ENCODE measurements around the gene ANKRD55. TPM values are rescaled to one million over a fixed set of nuclear protein-coding genes. Genes with fewer than 3 reads are reported as not detected.

The ANKRD55 gene
- total RNA-seq, 2 experiments from 2014 or later: 14.1 to 14.6 TPM

GRCh38 chr5:56176155-56176798 lies 56.9 kb downstream of the ANKRD55 start:
- H3K9me3 Mint-ChIP-seq: no peaks in the 10 kb centered on the region
- H3K36me3 Mint-ChIP-seq (ENCODE audit: low read depth): no peaks in the 10 kb centered on the region
- CTCF ChIA-PET: interaction anchor here (1.1 kb wide), 1 partner anchor 25 kb away, joined by 4 read pairs; no protein-coding TSS in a partner anchor
- intact Hi-C loops (cut with micrococcal nuclease): no loop called here
- no peak overlapping the region for H3K4me3 Mint-ChIP-seq
- H3K27ac Mint-ChIP-seq: no peak overlapping the region
- no peaks in the 10 kb centered on the region for H3K27me3 Mint-ChIP-seq (ENCODE audit: low read depth)
- DNase-seq: no peak
- peaks cover 38% of the 10 kb centered on the region for H3K4me1 Mint-ChIP-seq (ENCODE audit: low read depth)

DNA sequence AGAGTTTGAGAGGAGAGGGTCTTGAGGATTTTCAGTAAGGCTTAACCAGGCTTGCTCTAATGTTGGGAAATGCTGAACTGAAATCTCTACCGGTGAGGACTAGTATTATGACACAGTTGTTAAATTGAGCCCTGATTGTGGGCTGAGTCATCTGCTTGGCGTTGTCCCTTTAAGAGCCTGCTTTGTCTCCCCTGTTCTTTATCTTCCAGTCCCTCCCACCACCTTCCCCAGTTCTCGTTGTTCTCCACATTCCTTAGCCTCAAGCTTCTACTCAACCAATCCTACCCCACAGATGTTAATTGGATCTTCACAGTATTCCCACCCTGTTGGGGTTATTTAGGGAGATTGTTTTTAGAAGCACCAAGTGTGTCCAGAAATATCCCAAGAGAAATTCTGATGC lies 57.6 kb downstream of the ANKRD55 start:
- peaks cover 44% of the 10 kb centered on the region for H3K4me1 Mint-ChIP-seq (ENCODE audit: low read depth)
- CTCF ChIA-PET: interaction anchor here (1.1 kb wide), 1 partner anchor 26 kb away, joined by 4 read pairs; no protein-coding TSS in a partner anchor
- DNase-seq: peak; percentile 44
- no peaks in the 10 kb centered on the region for H3K9me3 Mint-ChIP-seq
- H3K27ac Mint-ChIP-seq: no peak overlapping the region
- no peak overlapping the region for H3K4me3 Mint-ChIP-seq
- intact Hi-C loops (cut with micrococcal nuclease): no loop called here
- no peaks in the 10 kb centered on the region for H3K27me3 Mint-ChIP-seq (ENCODE audit: low read depth)
- no peaks in the 10 kb centered on the region for H3K36me3 Mint-ChIP-seq (ENCODE audit: low read depth)

DNA sequence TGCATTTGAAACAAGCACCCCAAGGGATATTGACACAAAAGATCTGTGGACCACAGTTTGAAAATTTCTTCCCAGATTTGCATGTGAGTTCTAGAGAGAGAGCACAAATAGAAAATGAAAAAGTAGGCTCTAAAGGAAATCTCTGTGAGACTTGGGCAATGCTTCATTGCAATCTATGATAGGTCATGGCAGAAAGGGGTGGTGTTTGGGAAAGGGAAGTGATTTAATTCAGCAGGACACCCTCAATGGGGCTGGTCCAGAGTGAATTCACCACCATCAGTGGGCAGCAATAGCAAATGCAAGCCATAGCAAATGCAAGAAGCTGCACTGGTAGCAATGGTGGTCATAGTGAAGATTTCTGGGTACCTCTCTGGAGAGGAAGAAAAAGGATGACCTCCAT lies 58.1 kb downstream of the ANKRD55 start:
- Mint-ChIP-seq H3K27me3 (ENCODE audit: low read depth) (no peaks in the 10 kb centered on the region), H3K27ac (no peak overlapping the region), H3K36me3 (ENCODE audit: low read depth) (no peaks in the 10 kb centered on the region), H3K4me3 (no peak overlapping the region), H3K9me3 (no peaks in the 10 kb centered on the region), H3K4me1 (ENCODE audit: low read depth) (peaks cover 47% of the 10 kb centered on the region)
- DNase-seq: no peak
- CTCF ChIA-PET: no interaction called here
- intact Hi-C loops (cut with micrococcal nuclease): no loop called here

GRCh38 chr5:56172241-56172640 lies 60.9 kb downstream of the ANKRD55 start:
- no peak for DNase-seq
- H3K9me3 Mint-ChIP-seq: no peaks in the 10 kb centered on the region
- H3K27me3 Mint-ChIP-seq (ENCODE audit: low read depth): no peaks in the 10 kb centered on the region
- CTCF ChIA-PET: interaction anchor here (0.7 kb wide), 2 partner anchors 19 to 30 kb away, joined by 3 read pairs; no protein-coding TSS in a partner anchor
- H3K4me3 Mint-ChIP-seq: peak overlapping the region; percentile 1
- intact Hi-C loops (cut with micrococcal nuclease): loop anchor here (1.0 kb wide), 3 partner anchors 12 to 78 kb away; no protein-coding TSS in a partner anchor
- no peaks in the 10 kb centered on the region for H3K36me3 Mint-ChIP-seq (ENCODE audit: low read depth)
- H3K4me1 Mint-ChIP-seq (ENCODE audit: low read depth): peaks cover 69% of the 10 kb centered on the region
- peak overlapping the region; percentile 76 for H3K27ac Mint-ChIP-seq

DNA sequence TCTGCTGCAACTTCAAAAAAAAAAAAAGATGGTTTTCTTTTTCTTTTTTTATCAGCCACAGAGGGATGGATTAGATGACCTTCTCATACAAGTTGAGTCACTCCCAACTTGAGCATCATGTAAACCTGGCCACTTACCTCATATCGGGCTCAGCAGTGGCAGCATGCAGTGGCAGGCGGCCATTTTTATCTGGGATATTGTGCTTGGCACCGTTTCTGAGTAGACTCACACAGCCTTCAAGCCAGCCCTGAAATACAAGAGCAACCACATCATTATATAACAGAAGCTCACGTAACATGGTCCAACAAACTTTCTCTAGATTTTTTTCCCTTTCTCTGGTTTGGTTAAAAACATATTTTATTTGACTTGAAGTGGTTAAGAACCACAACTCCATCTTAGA lies 62.6 kb downstream of the ANKRD55 start:
- H3K27me3 Mint-ChIP-seq (ENCODE audit: low read depth): no peaks in the 10 kb centered on the region
- DNase-seq: no peak
- no peak overlapping the region for H3K4me3 Mint-ChIP-seq
- no peak overlapping the region for H3K27ac Mint-ChIP-seq
- H3K9me3 Mint-ChIP-seq: no peaks in the 10 kb centered on the region
- H3K4me1 Mint-ChIP-seq (ENCODE audit: low read depth): peaks cover 71% of the 10 kb centered on the region
- CTCF ChIA-PET: interaction anchor here (0.6 to 1.1 kb wide), 2 partner anchors 31 to 32 kb away, joined by 3 to 4 read pairs; no protein-coding TSS in a partner anchor
- H3K36me3 Mint-ChIP-seq (ENCODE audit: low read depth): no peaks in the 10 kb centered on the region
- intact Hi-C loops (cut with micrococcal nuclease): no loop called here

DNA sequence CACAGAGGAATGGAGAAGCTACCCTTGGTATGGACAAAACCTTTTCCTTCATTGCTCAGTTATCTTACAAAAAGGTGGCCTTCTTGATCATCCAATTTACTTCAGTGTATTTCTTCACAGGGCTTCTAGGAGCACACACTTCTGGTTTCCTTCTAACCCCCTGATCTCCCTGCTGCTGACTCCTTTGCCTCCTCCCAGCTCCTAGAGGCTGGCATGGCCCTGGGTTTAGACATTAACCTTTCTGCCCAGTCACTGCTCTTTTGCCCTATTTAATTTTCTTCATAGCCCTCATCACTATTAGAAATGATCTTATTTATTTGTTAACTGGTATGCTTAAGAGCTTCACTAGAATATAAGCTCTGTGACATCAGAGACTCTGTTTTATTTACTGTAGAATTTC lies 63.2 kb downstream of the ANKRD55 start:
- H3K27me3 Mint-ChIP-seq (ENCODE audit: low read depth): no peaks in the 10 kb centered on the region
- H3K9me3 Mint-ChIP-seq: no peaks in the 10 kb centered on the region
- H3K36me3 Mint-ChIP-seq (ENCODE audit: low read depth): no peaks in the 10 kb centered on the region
- peaks cover 69% of the 10 kb centered on the region for H3K4me1 Mint-ChIP-seq (ENCODE audit: low read depth)
- DNase-seq: no peak
- CTCF ChIA-PET: no interaction called here
- intact Hi-C loops (cut with micrococcal nuclease): no loop called here
- no peak overlapping the region for H3K4me3 Mint-ChIP-seq
- H3K27ac Mint-ChIP-seq: no peak overlapping the region

DNA sequence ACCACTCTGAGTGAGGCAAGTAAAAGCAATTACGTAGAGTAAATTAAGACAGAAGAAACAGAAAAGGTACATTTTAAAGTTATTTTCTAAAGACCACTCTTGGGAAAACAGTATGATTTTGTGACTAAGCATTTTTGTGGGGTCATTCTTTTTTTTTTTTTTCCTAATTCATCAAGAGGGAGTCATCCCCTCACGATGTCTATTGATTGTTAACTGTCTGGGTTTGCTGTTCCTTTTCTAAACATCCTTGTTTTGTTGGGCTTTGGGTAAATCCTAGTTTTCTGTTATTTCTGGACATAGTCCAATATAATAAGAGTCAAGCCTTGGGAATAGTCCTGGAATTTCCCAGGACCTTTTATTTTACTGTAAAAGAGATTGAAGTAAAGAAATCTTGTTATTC lies 63.8 kb downstream of the ANKRD55 start:
- intact Hi-C loops (cut with micrococcal nuclease): no loop called here
- Mint-ChIP-seq H3K9me3 (no peaks in the 10 kb centered on the region), H3K27me3 (ENCODE audit: low read depth) (no peaks in the 10 kb centered on the region), H3K27ac (no peak overlapping the region), H3K36me3 (ENCODE audit: low read depth) (no peaks in the 10 kb centered on the region), H3K4me1 (ENCODE audit: low read depth) (peaks cover 69% of the 10 kb centered on the region), H3K4me3 (no peak overlapping the region)
- DNase-seq: no peak
- CTCF ChIA-PET: no interaction called here

- intact Hi-C loops (cut with micrococcal nuclease): no loop called here
- Mint-ChIP-seq H3K27ac (no peak overlapping the region), H3K9me3 (no peaks in the 10 kb centered on the region), H3K36me3 (ENCODE audit: low read depth) (no peaks in the 10 kb centered on the region), H3K4me1 (ENCODE audit: low read depth) (peaks cover 72% of the 10 kb centered on the region), H3K27me3 (ENCODE audit: low read depth) (no peaks in the 10 kb centered on the region), H3K4me3 (no peak overlapping the region)
- CTCF ChIA-PET: interaction anchor here (0.6 to 0.9 kb wide), 2 partner anchors 164 to 188 kb away, joined by 3 read pairs; no protein-coding TSS in a partner anchor
- DNase-seq: peak; percentile 52
Observed at GRCh38 chr5:56168066-56168478, 65.1 kb downstream of the ANKRD55 start.

DNA sequence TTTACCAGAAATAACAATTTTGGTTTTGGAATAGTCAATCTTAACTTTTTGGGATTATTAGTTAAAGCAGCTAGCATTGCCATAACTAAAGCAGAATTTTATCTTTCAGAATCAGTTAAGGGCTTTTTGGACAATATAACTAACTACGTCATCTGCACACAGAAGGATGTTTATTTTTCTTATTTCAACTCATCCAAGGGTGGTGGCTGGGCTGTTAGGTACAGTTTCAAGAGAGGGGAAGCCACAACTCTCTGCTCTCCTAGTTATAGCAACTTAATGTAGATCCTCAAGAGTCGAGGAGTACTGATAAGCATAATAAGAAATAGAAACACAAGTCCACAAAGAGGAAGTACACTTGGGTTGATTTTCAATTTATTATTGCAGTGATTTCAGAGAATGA lies 65.6 kb downstream of the ANKRD55 start:
- CTCF ChIA-PET: interaction anchor here (0.9 kb wide), 1 partner anchor 187 kb away, joined by 3 read pairs; no protein-coding TSS in a partner anchor
- Mint-ChIP-seq H3K4me3 (no peak overlapping the region), H3K27ac (no peak overlapping the region), H3K27me3 (ENCODE audit: low read depth) (no peaks in the 10 kb centered on the region), H3K4me1 (ENCODE audit: low read depth) (peaks cover 69% of the 10 kb centered on the region), H3K36me3 (ENCODE audit: low read depth) (no peaks in the 10 kb centered on the region), H3K9me3 (no peaks in the 10 kb centered on the region)
- intact Hi-C loops (cut with micrococcal nuclease): no loop called here
- DNase-seq: no peak

DNA sequence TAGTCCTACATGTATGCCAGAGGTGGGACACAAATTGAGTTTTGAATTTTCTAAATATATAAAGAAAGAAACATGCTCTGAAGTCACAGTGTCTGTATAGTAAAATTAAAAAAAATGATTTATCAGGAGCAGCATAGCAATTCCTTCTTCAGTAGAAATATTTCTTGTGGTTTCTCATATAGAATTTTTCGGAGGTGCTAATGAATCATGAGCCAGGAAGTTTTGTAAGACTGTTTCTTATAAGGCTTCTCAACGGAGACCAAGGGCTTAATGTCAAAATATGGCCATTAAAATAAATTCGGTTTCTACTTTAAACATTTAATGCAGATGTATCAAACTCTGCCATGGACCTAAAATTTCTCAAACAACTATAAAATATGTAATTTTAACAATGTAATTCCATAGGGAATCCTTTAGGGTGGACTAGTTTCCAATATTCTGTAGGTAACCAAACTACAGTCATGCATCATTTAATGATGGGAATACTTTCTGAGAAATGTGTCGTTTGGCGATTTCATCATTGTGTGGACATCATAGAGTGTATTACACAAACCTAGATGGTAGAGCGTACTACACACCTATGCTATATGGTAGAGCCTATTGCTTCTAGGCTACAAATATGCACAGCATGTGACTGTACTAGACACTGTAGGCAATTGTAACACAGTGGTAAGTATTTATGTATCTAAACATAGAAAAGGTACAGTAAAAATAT lies 66.3 kb downstream of the ANKRD55 start:
- CTCF ChIA-PET: interaction anchor here (0.9 kb wide), 1 partner anchor 168 kb away, joined by 3 read pairs; no protein-coding TSS in a partner anchor
- Mint-ChIP-seq H3K4me1 (ENCODE audit: low read depth) (peaks cover 69% of the 10 kb centered on the region), H3K9me3 (no peaks in the 10 kb centered on the region), H3K36me3 (ENCODE audit: low read depth) (no peaks in the 10 kb centered on the region), H3K27ac (no peak overlapping the region), H3K4me3 (no peak overlapping the region), H3K27me3 (ENCODE audit: low read depth) (no peaks in the 10 kb centered on the region)
- intact Hi-C loops (cut with micrococcal nuclease): no loop called here
- no peak for DNase-seq

- no peak overlapping the region for H3K4me3 Mint-ChIP-seq
- no peak for DNase-seq
- CTCF ChIA-PET: interaction anchor here (0.6 to 1.1 kb wide), 4 partner anchors 10 to 228 kb away, joined by 3 to 4 read pairs (median 4); no protein-coding TSS in a partner anchor
- peaks cover 78% of the 10 kb centered on the region for H3K4me1 Mint-ChIP-seq (ENCODE audit: low read depth)
- peaks cover 2% of the 10 kb centered on the region for H3K36me3 Mint-ChIP-seq (ENCODE audit: low read depth)
- no peaks in the 10 kb centered on the region for H3K9me3 Mint-ChIP-seq
- intact Hi-C loops (cut with micrococcal nuclease): loop anchor here (5.0 kb wide), 1 partner anchor 163 kb away; no protein-coding TSS in a partner anchor
- no peaks in the 10 kb centered on the region for H3K27me3 Mint-ChIP-seq (ENCODE audit: low read depth)
- no peak overlapping the region for H3K27ac Mint-ChIP-seq
Observed at GRCh38 chr5:56164376-56164775, 68.8 kb downstream of the ANKRD55 start.

GRCh38 chr5:56161927-56162326 lies 71.2 kb downstream of the ANKRD55 start:
- Mint-ChIP-seq H3K36me3 (ENCODE audit: low read depth) (peaks cover 8% of the 10 kb centered on the region), H3K9me3 (no peaks in the 10 kb centered on the region), H3K4me3 (no peak overlapping the region), H3K27ac (no peak overlapping the region), H3K27me3 (ENCODE audit: low read depth) (no peaks in the 10 kb centered on the region), H3K4me1 (ENCODE audit: low read depth) (peaks cover 80% of the 10 kb centered on the region)
- CTCF ChIA-PET: no interaction called here
- DNase-seq: no peak
- intact Hi-C loops (cut with micrococcal nuclease): loop anchor here (5.0 kb wide), 1 partner anchor 165 kb away; no protein-coding TSS in a partner anchor
